ENCODE data around the gene IQCC. TPM values are rescaled to one million over a fixed set of nuclear protein-coding genes. Genes with fewer than 3 reads are reported as not detected.

IQCC gene
- total RNA-seq, 1 donor from 2014 or later, result 2.6 TPM

DNA sequence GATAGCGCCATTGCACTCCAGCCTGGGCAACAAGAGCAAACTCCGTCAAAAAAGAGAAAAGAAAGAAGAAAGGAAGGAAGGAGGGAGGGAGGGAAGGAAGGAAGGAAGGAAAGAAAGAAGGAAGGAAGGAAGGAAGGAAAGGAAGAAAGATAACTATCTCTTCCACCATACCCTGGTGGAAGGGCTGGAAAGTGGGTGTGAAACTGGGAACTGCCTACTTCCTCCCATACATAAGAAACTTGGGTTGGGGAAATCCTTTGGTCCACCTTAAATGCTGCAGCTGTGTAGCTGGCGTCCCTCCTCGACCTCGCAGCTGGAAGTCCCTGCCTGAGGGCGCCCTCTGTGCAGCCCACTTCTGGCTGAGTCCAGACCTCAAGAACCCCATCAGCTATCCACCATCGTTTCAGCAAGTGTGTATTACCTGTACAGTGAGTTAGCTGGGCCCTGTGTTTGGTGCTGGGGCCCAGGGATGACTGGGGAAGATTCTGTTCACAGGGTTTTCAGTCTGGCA, 36.9 kb downstream of the IQCC start:
- no peak overlapping the region for H3K4me3 ChIP-seq (ENCODE audit: low read depth, low read length)
- DNase-seq (ENCODE audit: low read depth), result no peak
- H3K27me3 ChIP-seq (ENCODE audit: control insufficient read depth, insufficient read depth, low read length), result no peaks in the 10 kb centered on the region
- H3K36me3 ChIP-seq (ENCODE audit: control insufficient read depth, insufficient read depth, low read length), result no peaks in the 10 kb centered on the region
- FAIRE-seq, result no peak
- TF ChIP-seq CTCF (IDR thresholded peaks at IDR 0.05; ENCODE audit: insufficient read depth, low read length, severe bottlenecking), result no peak

DNA sequence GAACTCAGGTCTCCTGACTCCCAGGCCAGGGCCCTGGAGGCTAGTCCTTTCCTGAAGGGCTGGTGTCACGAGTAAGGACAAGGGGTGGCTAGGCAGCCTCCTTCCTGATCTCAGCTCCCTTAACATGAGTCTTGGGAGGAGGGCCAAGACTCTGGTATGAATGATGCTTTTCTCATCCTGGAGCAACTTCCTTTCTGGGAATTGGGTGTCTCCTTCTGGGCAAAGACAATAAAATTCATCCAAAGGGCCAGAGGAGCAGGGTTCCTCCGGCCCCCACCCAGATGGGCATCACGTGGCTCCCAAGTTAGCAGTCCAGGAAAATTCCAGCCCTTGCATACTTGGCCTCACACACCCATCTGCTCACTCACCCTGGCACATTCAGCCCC, 41.4 kb downstream of the IQCC start, which contains the start of gene FAM167B:
Gene FAM167B, plus strand, starts transcription at position 335 of the 386 bp plus-strand sequence. CDS start 200 bp downstream, outside the sequence.
- FAIRE-seq, result no peak
- no peak within 1 kb of the TSS for H3K4me3 ChIP-seq (ENCODE audit: low read depth, low read length)
- TF ChIP-seq CTCF (IDR thresholded peaks at IDR 0.05; ENCODE audit: insufficient read depth, low read length, severe bottlenecking), result no peak
- DNase-seq (ENCODE audit: low read depth), result peak; percentile 21
- H3K27me3 ChIP-seq (ENCODE audit: control insufficient read depth, insufficient read depth, low read length), result no peaks in the 10 kb centered on the region
- H3K36me3 ChIP-seq (ENCODE audit: control insufficient read depth, insufficient read depth, low read length), result no peaks in the 10 kb centered on the region

DNA sequence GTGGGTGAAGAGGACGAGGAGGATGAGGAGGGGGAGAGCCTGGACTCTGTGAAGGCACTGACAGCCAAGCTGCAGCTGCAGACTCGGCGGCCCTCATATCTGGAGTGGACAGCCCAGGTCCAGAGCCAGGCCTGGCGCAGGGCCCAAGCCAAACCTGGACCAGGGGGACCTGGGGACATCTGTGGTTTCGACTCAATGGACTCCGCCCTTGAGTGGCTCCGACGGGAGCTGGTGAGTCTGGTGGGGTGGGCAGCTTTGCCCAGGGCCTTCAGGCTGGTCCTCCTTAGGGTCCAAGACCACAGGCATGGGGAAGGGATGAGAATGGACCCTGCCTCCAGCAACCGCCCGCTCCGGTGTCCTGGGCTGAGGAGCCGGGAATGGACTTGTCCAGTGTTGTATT, 42.0 kb downstream of the IQCC start:
- FAIRE-seq (no peak), DNase-seq (ENCODE audit: low read depth) (no peak)
- no peaks in the 10 kb centered on the region for H3K36me3 ChIP-seq (ENCODE audit: control insufficient read depth, insufficient read depth, low read length)
- no peak overlapping the region for H3K4me3 ChIP-seq (ENCODE audit: low read depth, low read length)
- H3K27me3 ChIP-seq (ENCODE audit: control insufficient read depth, insufficient read depth, low read length), result no peaks in the 10 kb centered on the region
- TF ChIP-seq CTCF (IDR thresholded peaks at IDR 0.05; ENCODE audit: insufficient read depth, low read length, severe bottlenecking), result no peak

GRCh38 chr1:32247983-32248889, 42.8 kb downstream of the IQCC start:
- FAIRE-seq (no peak), DNase-seq (ENCODE audit: low read depth) (peak; percentile 58)
- H3K36me3 ChIP-seq (ENCODE audit: control insufficient read depth, insufficient read depth, low read length), result no peaks in the 10 kb centered on the region
- no peaks in the 10 kb centered on the region for H3K27me3 ChIP-seq (ENCODE audit: control insufficient read depth, insufficient read depth, low read length)
- H3K4me3 ChIP-seq (ENCODE audit: low read depth, low read length), result no peak overlapping the region
- peak; percentile 96 for TF ChIP-seq CTCF (IDR thresholded peaks at IDR 0.05; ENCODE audit: insufficient read depth, low read length, severe bottlenecking)

GRCh38 chr1:32249831-32250525, 44.5 kb downstream of the IQCC start:
- Histone ChIP-seq H3K27me3 (ENCODE audit: control insufficient read depth, insufficient read depth, low read length) (no peaks in the 10 kb centered on the region), H3K36me3 (ENCODE audit: control insufficient read depth, insufficient read depth, low read length) (no peaks in the 10 kb centered on the region), H3K4me3 (ENCODE audit: low read depth, low read length) (no peak overlapping the region)
- no peak for TF ChIP-seq CTCF (IDR thresholded peaks at IDR 0.05; ENCODE audit: insufficient read depth, low read length, severe bottlenecking)
- peak; percentile 79 for DNase-seq (ENCODE audit: low read depth)
- no peak for FAIRE-seq
